ENCODE results near the gene CCDC69. TPM values are rescaled to one million over a fixed set of nuclear protein-coding genes. Genes with fewer than 3 reads are reported as not detected.

The CCDC69 gene
- total and polyA plus RNA-seq, 2 of the 8 experiments (the other 6 are each of a cell fraction or from before 2014, with no cell fraction given) = 8.4 to 10.8 TPM

DNA sequence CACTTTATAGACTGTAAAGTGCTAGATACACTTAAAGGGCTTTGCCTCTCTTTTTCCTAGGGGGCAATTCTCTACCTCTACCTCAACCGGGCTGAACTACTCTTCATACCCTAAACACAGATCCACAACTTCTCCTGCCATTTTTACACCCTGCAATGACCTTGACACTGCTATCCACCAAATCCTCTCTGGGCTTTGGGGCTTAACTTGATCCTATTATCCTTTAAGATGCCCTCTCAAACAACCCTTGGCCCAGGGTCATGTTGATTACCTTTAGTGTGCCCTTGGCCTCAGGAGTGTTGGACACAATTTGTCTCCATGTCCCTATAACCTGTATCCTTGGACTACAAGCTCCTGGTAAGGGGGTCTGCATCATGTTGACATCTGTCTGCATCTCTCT, 85.8 kb downstream of the CCDC69 start:
- Histone ChIP-seq H3K4me1 (replicated peaks in 1 of 4; ENCODE audit: control insufficient read depth in 3 of 4, insufficient read depth in 4 of 4, low read length in 3 of 4) (peaks cover 0 to 12% (median 7%) of the 10 kb centered on the region in 4 experiments; a peak in 5 of 7 replicates), H3K9me3 (ENCODE audit: insufficient read depth in 2 of 2, low read depth in 1 of 2, low read length in 1 of 2) (no peaks in the 10 kb centered on the region), H4K20me1 (replicated peaks in 1 of 2; ENCODE audit: control insufficient read depth in 1 of 2, insufficient read depth in 2 of 2, low read length in 2 of 2) (peaks cover 0 to 9% of the 10 kb centered on the region in 2 experiments), H3K4me3 (ENCODE audit: extremely low read depth in 1 of 4, insufficient read depth in 2 of 4, low read depth in 3 of 4, low read length in 4 of 4) (no peak overlapping the region), H4K91ac (replicated peaks; ENCODE audit: insufficient read length, low read length) (no peak overlapping the region), H3K79me1 (ENCODE audit: low read depth, low read length) (0 out of 2 replicates have a peak, but pooled peaks cover 2% of the 10 kb centered on the region), H2BK120ac (replicated peaks; ENCODE audit: low read depth, low read length) (no peak overlapping the region), H2BK20ac (ENCODE audit: low read length) (no peak overlapping the region), H2AFZ (ENCODE audit: low read length) (no peak overlapping the region), H2AK5ac (ENCODE audit: low read depth, low read length) (no peak overlapping the region), H2BK12ac (ENCODE audit: low read depth, low read length) (no peak overlapping the region), H3K4ac (replicated peaks; ENCODE audit: insufficient read length, low read depth, low read length) (no peak overlapping the region), H3K14ac (ENCODE audit: insufficient read length) (no peak overlapping the region), H3K27ac (ENCODE audit: low read depth, low read length) (no peak overlapping the region), H3K18ac (ENCODE audit: extremely low read depth, low read length) (no peak overlapping the region), H3K23me2 (ENCODE audit: low read depth, low read length) (no peaks in the 10 kb centered on the region), H3K27me3 (replicated peaks in 1 of 4; ENCODE audit: control insufficient read depth in 3 of 4, extremely low read depth in 1 of 4, insufficient read depth in 3 of 4, low read length in 3 of 4) (no peaks in the 10 kb centered on the region; a peak in 1 of 7 replicates), H3K36me3 (ENCODE audit: control insufficient read depth in 2 of 4, insufficient read depth in 4 of 4, low read length in 3 of 4) (peaks cover 2 to 37% (median 22%) of the 10 kb centered on the region in 4 experiments; a peak in 7 of 8 replicates), H4K5ac (ENCODE audit: insufficient read length, low read depth, low read length) (no peak overlapping the region), H2BK5ac (ENCODE audit: low read depth, low read length) (no peak overlapping the region), H3K4me2 (ENCODE audit: insufficient read depth in 1 of 2, low read depth in 2 of 2, low read length in 2 of 2) (no peak overlapping the region), H3K23ac (ENCODE audit: insufficient read length) (no peak overlapping the region), H3K79me2 (ENCODE audit: control insufficient read depth in 1 of 2, insufficient read depth in 2 of 2, low read length in 2 of 2) (no peaks in the 10 kb centered on the region), H3K9ac (replicated peaks in 1 of 4; ENCODE audit: extremely low read depth in 1 of 4, low read depth in 3 of 4, low read length in 3 of 4) (no peak overlapping the region), H3K56ac (replicated peaks; ENCODE audit: insufficient read length, low read depth, low read length) (no peak overlapping the region), H2BK15ac (ENCODE audit: low read length) (no peak overlapping the region), H4K8ac (ENCODE audit: extremely low read depth, insufficient read depth, low read length) (no peak overlapping the region)
- FAIRE-seq (no peak), DNase-seq (ENCODE audit: low read depth in 1 of 2, low spot score in 2 of 2) (no peak)
- no peak for TF ChIP-seq BACH1 (IDR thresholded peaks at IDR 0.05; ENCODE audit: low read length)
- TF ChIP-seq CEBPB (IDR thresholded peaks at IDR 0.05; ENCODE audit: low read depth, low read length) = no peak
- ChIA-PET CTCF (ENCODE audit: partially characterized antibody) (interaction anchor here (5.1 to 39.8 kb wide), 3 partner anchors 12 to 26 kb away, joined by 25 to 810 read pairs (median 48); partner anchors contain the start of gene ANXA6), POLR2A (ENCODE audit: partially characterized antibody) (interaction anchor here (1.2 kb wide), 2 partner anchors 12 to 19 kb away, joined by 3 read pairs; partner anchors contain the start of gene ANXA6)
- WGBS, 2 experiments (ENCODE audit: extremely low coverage in 1 of 2, insufficient coverage in 1 of 2, insufficient read length in 1 of 2, insufficient replicate concordance in 2 of 2, low coverage in 1 of 2, low lambda C conversion rate in 2 of 2, missing lambda C conversion rate in 1 of 2) = 74% methylated on average over 1 of the region's 1 CpG; no CpG with 5 or more reads in 1 of the 2 experiments
